ENCODE measurements around the gene HELZ. TPM values are rescaled to one million over a fixed set of nuclear protein-coding genes. Genes with fewer than 3 reads are reported as not detected.

Gene HELZ
- total and polyA plus RNA-seq, 2 of the 8 experiments (the other 6 are each of a cell fraction or from before 2014, with no cell fraction given): 10.0 to 48.7 TPM

DNA sequence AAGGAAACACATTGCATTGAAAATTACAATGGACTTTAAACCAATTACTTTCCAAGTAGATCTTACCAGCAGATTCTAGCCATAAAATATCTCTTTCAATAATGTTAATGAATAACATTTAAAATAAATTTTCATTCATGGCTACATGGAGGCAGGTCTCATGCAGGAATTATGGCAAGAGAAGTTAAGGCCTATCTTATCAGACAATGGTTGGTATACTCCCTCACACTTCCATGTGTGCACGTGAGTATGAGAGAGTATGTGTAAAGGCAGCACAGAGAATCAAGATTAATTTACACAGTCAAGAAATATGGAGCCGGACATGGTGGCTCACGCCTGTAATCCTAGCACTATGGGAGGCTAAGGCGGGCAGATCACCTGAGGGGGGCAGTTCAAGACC lies 76.5 kb downstream of the HELZ start:
- Histone ChIP-seq H3K23me2 (ENCODE audit: low read depth, low read length) (no peaks in the 10 kb centered on the region), H3K79me1 (ENCODE audit: low read depth, low read length) (no peaks in the 10 kb centered on the region), H2BK15ac (ENCODE audit: low read length) (no peak overlapping the region), H3K4me2 (ENCODE audit: insufficient read depth in 1 of 2, low read depth in 2 of 2, low read length in 2 of 2) (no peak overlapping the region), H2BK20ac (ENCODE audit: low read length) (no peak overlapping the region), H3K9ac (replicated peaks in 1 of 4; ENCODE audit: extremely low read depth in 1 of 4, low read depth in 3 of 4, low read length in 3 of 4) (no peak overlapping the region), H3K27me3 (replicated peaks in 1 of 4; ENCODE audit: control insufficient read depth in 3 of 4, extremely low read depth in 1 of 4, insufficient read depth in 3 of 4, low read length in 3 of 4) (no peaks in the 10 kb centered on the region), H3K36me3 (ENCODE audit: control insufficient read depth in 2 of 4, insufficient read depth in 4 of 4, low read length in 3 of 4) (peaks cover 2 to 23% (median 10%) of the 10 kb centered on the region in 4 experiments; a peak in 5 of 8 replicates), H3K18ac (ENCODE audit: extremely low read depth, low read length) (no peak overlapping the region), H2BK5ac (ENCODE audit: low read depth, low read length) (no peak overlapping the region), H3K14ac (ENCODE audit: insufficient read length) (no peak overlapping the region), H4K20me1 (replicated peaks in 1 of 2; ENCODE audit: control insufficient read depth in 1 of 2, insufficient read depth in 2 of 2, low read length in 2 of 2) (no peaks in the 10 kb centered on the region), H4K5ac (ENCODE audit: insufficient read length, low read depth, low read length) (no peak overlapping the region), H2BK120ac (replicated peaks; ENCODE audit: low read depth, low read length) (no peak overlapping the region), H3K56ac (replicated peaks; ENCODE audit: insufficient read length, low read depth, low read length) (no peak overlapping the region), H3K23ac (ENCODE audit: insufficient read length) (no peak overlapping the region), H3K9me3 (ENCODE audit: insufficient read depth in 2 of 2, low read depth in 1 of 2, low read length in 1 of 2) (no peaks in the 10 kb centered on the region), H3K79me2 (ENCODE audit: control insufficient read depth in 1 of 2, insufficient read depth in 2 of 2, low read length in 2 of 2) (no peaks in the 10 kb centered on the region), H2AK5ac (ENCODE audit: low read depth, low read length) (no peak overlapping the region), H4K91ac (replicated peaks; ENCODE audit: insufficient read length, low read length) (no peak overlapping the region), H3K4ac (replicated peaks; ENCODE audit: insufficient read length, low read depth, low read length) (no peak overlapping the region), H2AFZ (ENCODE audit: low read length) (no peak overlapping the region), H3K27ac (ENCODE audit: low read depth, low read length) (no peak overlapping the region), H2BK12ac (ENCODE audit: low read depth, low read length) (no peak overlapping the region), H3K4me1 (replicated peaks in 1 of 4; ENCODE audit: control insufficient read depth in 3 of 4, insufficient read depth in 4 of 4, low read length in 3 of 4) (no peaks in the 10 kb centered on the region), H4K8ac (ENCODE audit: extremely low read depth, insufficient read depth, low read length) (no peak overlapping the region), H3K4me3 (ENCODE audit: extremely low read depth in 1 of 4, insufficient read depth in 2 of 4, low read depth in 3 of 4, low read length in 4 of 4) (no peak overlapping the region)
- WGBS, 2 experiments (ENCODE audit: extremely low coverage in 1 of 2, insufficient coverage in 1 of 2, insufficient read length in 1 of 2, insufficient replicate concordance in 2 of 2, low coverage in 1 of 2, low lambda C conversion rate in 2 of 2, missing lambda C conversion rate in 1 of 2): 95% methylated on average over 4 of the region's 4 CpGs; no CpG with 5 or more reads in 1 of the 2 experiments
- TF ChIP-seq TEAD4 (IDR thresholded peaks at IDR 0.05; ENCODE audit: low read depth, low read length): no peak
- TF ChIP-seq, protein P1, sequence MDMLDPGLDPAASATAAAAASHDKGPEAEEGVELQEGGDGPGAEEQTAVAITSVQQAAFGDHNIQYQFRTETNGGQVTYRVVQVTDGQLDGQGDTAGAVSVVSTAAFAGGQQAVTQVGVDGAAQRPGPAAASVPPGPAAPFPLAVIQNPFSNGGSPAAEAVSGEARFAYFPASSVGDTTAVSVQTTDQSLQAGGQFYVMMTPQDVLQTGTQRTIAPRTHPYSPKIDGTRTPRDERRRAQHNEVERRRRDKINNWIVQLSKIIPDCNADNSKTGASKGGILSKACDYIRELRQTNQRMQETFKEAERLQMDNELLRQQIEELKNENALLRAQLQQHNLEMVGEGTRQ (IDR thresholded peaks at IDR 0.05; ENCODE audit: low read length): no peak
- TF ChIP-seq POLR2AphosphoS5 (IDR thresholded peaks at IDR 0.05; ENCODE audit: low read depth, low read length): no peak
- no peak for FAIRE-seq
- POLR2A ChIA-PET (ENCODE audit: partially characterized antibody): no interaction called here
- CTCF ChIA-PET (ENCODE audit: partially characterized antibody): interaction anchor here (1.9 kb wide), 2 partner anchors 10 to 13 kb away, joined by 5 to 6 read pairs; no protein-coding TSS in a partner anchor
- DNase-seq (ENCODE audit: low read depth in 1 of 2, low spot score in 2 of 2): no peak
